ENCODE results near the gene LUC7L2.

DNA sequence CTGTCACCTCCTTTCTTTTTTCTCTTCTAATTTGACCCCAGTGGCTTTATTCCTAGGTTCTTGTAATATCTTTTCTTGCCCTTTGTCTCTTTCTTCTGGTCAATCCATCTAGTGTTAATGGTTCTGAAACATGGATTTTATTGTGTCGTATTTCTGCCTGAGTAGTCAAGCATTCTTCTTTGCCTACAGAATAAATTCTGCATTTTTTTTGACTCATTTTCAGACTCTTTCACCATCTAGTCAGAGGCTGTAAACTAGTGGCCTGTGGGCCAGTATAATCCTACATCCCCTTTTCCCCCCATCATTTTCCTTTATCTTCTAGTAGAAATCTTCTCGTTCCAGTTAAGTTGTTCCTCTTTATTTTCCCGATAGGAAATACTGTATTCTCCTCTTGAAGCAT, 29.4 kb downstream of the LUC7L2 start:
- TF ChIP-seq CREB1 (IDR thresholded peaks at IDR 0.05; ENCODE audit: low read depth) (no peak), TAF1 (IDR thresholded peaks at IDR 0.05; ENCODE audit: low read depth) (no peak), EP300 (IDR thresholded peaks at IDR 0.05; ENCODE audit: borderline replicate concordance) (no peak), TCF12 (IDR thresholded peaks at IDR 0.05; ENCODE audit: low read depth) (no peak), RAD21 (IDR thresholded peaks at IDR 0.05; ENCODE audit: low read depth) (no peak), YY1 (IDR thresholded peaks at IDR 0.05; ENCODE audit: low read depth) (no peak), EGR1 (IDR thresholded peaks at IDR 0.05) (no peak), CEBPB (IDR thresholded peaks at IDR 0.05) (no peak), FOXM1 (IDR thresholded peaks at IDR 0.05; ENCODE audit: borderline replicate concordance, low read depth) (no peak), TEAD4 (IDR thresholded peaks at IDR 0.05) (no peak), ZBTB7A (IDR thresholded peaks at IDR 0.05; ENCODE audit: low read depth) (no peak)
- TF ChIP-seq, protein P1, sequence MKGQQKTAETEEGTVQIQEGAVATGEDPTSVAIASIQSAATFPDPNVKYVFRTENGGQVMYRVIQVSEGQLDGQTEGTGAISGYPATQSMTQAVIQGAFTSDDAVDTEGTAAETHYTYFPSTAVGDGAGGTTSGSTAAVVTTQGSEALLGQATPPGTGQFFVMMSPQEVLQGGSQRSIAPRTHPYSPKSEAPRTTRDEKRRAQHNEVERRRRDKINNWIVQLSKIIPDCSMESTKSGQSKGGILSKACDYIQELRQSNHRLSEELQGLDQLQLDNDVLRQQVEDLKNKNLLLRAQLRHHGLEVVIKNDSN (IDR thresholded peaks at IDR 0.05) = no peak
- TF ChIP-seq, protein P2, sequence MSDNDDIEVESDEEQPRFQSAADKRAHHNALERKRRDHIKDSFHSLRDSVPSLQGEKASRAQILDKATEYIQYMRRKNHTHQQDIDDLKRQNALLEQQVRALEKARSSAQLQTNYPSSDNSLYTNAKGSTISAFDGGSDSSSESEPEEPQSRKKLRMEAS (IDR thresholded peaks at IDR 0.05) = no peak
- TF ChIP-seq, protein P3, sequence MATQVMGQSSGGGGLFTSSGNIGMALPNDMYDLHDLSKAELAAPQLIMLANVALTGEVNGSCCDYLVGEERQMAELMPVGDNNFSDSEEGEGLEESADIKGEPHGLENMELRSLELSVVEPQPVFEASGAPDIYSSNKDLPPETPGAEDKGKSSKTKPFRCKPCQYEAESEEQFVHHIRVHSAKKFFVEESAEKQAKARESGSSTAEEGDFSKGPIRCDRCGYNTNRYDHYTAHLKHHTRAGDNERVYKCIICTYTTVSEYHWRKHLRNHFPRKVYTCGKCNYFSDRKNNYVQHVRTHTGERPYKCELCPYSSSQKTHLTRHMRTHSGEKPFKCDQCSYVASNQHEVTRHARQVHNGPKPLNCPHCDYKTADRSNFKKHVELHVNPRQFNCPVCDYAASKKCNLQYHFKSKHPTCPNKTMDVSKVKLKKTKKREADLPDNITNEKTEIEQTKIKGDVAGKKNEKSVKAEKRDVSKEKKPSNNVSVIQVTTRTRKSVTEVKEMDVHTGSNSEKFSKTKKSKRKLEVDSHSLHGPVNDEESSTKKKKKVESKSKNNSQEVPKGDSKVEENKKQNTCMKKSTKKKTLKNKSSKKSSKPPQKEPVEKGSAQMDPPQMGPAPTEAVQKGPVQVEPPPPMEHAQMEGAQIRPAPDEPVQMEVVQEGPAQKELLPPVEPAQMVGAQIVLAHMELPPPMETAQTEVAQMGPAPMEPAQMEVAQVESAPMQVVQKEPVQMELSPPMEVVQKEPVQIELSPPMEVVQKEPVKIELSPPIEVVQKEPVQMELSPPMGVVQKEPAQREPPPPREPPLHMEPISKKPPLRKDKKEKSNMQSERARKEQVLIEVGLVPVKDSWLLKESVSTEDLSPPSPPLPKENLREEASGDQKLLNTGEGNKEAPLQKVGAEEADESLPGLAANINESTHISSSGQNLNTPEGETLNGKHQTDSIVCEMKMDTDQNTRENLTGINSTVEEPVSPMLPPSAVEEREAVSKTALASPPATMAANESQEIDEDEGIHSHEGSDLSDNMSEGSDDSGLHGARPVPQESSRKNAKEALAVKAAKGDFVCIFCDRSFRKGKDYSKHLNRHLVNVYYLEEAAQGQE (IDR thresholded peaks at IDR 0.05; ENCODE audit: low read depth) = no peak

Measured in Ishikawa (cell line).